ENCODE measurements around the gene JAZF1.

- no peak for TF ChIP-seq POLR2A (IDR thresholded peaks at IDR 0.05)
- TF ChIP-seq, protein P1, sequence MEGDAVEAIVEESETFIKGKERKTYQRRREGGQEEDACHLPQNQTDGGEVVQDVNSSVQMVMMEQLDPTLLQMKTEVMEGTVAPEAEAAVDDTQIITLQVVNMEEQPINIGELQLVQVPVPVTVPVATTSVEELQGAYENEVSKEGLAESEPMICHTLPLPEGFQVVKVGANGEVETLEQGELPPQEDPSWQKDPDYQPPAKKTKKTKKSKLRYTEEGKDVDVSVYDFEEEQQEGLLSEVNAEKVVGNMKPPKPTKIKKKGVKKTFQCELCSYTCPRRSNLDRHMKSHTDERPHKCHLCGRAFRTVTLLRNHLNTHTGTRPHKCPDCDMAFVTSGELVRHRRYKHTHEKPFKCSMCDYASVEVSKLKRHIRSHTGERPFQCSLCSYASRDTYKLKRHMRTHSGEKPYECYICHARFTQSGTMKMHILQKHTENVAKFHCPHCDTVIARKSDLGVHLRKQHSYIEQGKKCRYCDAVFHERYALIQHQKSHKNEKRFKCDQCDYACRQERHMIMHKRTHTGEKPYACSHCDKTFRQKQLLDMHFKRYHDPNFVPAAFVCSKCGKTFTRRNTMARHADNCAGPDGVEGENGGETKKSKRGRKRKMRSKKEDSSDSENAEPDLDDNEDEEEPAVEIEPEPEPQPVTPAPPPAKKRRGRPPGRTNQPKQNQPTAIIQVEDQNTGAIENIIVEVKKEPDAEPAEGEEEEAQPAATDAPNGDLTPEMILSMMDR (IDR thresholded peaks at IDR 0.05): no peak
- TF ChIP-seq POLR2AphosphoS5 (IDR thresholded peaks at IDR 0.05): no peak
- no peak for TF ChIP-seq EP300 (IDR thresholded peaks at IDR 0.05)
These were observed 260.2 kb downstream of the JAZF1 start for GRCh38 chr7:27920281-27920946.

Measured in gastroesophageal sphincter (tissue), 3 donors.